Activated naive CD8-positive, alpha-beta T cell treated with anti-CD3 and anti-CD28 coated beads, Interleukin-2, amount 50 U/mL, for 24 hours (primary cell): Measurements from ENCODE around the gene PLA2G4A.

Source experiments
- ATAC-seq: fragments of 150-1000 bp; cut with Tn5 transposase; one replicate; pipeline ENCODE4 v1.10.0; 2021
- DNase-seq: peaks from one replicate; pipeline ENCODE4 v3.0.0; 2021
- H3K27ac Mint-ChIP-seq: one replicate; pipeline ENCODE4 v1.8.0; 2021; ENCODE audit warnings: mild to moderate bottlenecking, mixed read lengths
- H3K27me3 Mint-ChIP-seq: one replicate; pipeline ENCODE4 v1.8.0; 2021; ENCODE audit warnings: mixed read lengths
- H3K36me3 Mint-ChIP-seq: one replicate; pipeline ENCODE4 v1.8.0; 2021; ENCODE audit warnings: low read depth, mixed read lengths
- H3K4me1 Mint-ChIP-seq: one replicate; pipeline ENCODE4 v1.8.0; 2021; ENCODE audit warnings: mixed read lengths
- H3K4me3 Mint-ChIP-seq: one replicate; pipeline ENCODE4 v1.8.0; 2021; ENCODE audit warnings: mild to moderate bottlenecking, moderate library complexity, mixed read lengths
- H3K9me3 Mint-ChIP-seq: one replicate; pipeline ENCODE4 v1.8.0; 2021; ENCODE audit warnings: mixed read lengths

PLA2G4A gene

GRCh38 chr1:186978596-186979556, 150.1 kb downstream of the PLA2G4A start:
- no peak overlapping the region for H3K27ac Mint-ChIP-seq
- H3K36me3 Mint-ChIP-seq = no peaks in the 10 kb centered on the region
- H3K4me1 Mint-ChIP-seq = no peaks in the 10 kb centered on the region
- no peaks in the 10 kb centered on the region for H3K9me3 Mint-ChIP-seq
- no peak overlapping the region for H3K4me3 Mint-ChIP-seq
- no peak for ATAC-seq
- DNase-seq = no peak
- H3K27me3 Mint-ChIP-seq = no peaks in the 10 kb centered on the region

GRCh38 chr1:186980400-186980799, 151.7 kb downstream of the PLA2G4A start:
- H3K27ac Mint-ChIP-seq = no peak overlapping the region
- no peak for ATAC-seq
- H3K4me1 Mint-ChIP-seq = no peaks in the 10 kb centered on the region
- DNase-seq = no peak
- H3K9me3 Mint-ChIP-seq = no peaks in the 10 kb centered on the region
- no peak overlapping the region for H3K4me3 Mint-ChIP-seq
- no peaks in the 10 kb centered on the region for H3K36me3 Mint-ChIP-seq
- H3K27me3 Mint-ChIP-seq = no peaks in the 10 kb centered on the region

GRCh38 chr1:186982116-186982515, 153.4 kb downstream of the PLA2G4A start:
- DNase-seq (no peak), ATAC-seq (no peak)
- Mint-ChIP-seq H3K4me3 (no peak overlapping the region), H3K9me3 (no peaks in the 10 kb centered on the region), H3K36me3 (no peaks in the 10 kb centered on the region), H3K27me3 (no peaks in the 10 kb centered on the region), H3K4me1 (no peaks in the 10 kb centered on the region), H3K27ac (no peak overlapping the region)

- no peaks in the 10 kb centered on the region for H3K27me3 Mint-ChIP-seq
- no peak for ATAC-seq
- no peak overlapping the region for H3K4me3 Mint-ChIP-seq
- H3K27ac Mint-ChIP-seq = no peak overlapping the region
- DNase-seq = no peak
- H3K36me3 Mint-ChIP-seq = no peaks in the 10 kb centered on the region
- no peaks in the 10 kb centered on the region for H3K9me3 Mint-ChIP-seq
- no peaks in the 10 kb centered on the region for H3K4me1 Mint-ChIP-seq
Observed at GRCh38 chr1:186983327-186983726, 154.6 kb downstream of the PLA2G4A start.

GRCh38 chr1:186984959-186985358, 156.2 kb downstream of the PLA2G4A start:
- ATAC-seq = no peak
- no peak for DNase-seq
- Mint-ChIP-seq H3K27ac (no peak overlapping the region), H3K36me3 (no peaks in the 10 kb centered on the region), H3K4me3 (no peak overlapping the region), H3K4me1 (no peaks in the 10 kb centered on the region), H3K9me3 (no peaks in the 10 kb centered on the region), H3K27me3 (no peaks in the 10 kb centered on the region)

- Mint-ChIP-seq H3K27ac (no peak overlapping the region), H3K27me3 (no peaks in the 10 kb centered on the region), H3K9me3 (no peaks in the 10 kb centered on the region), H3K36me3 (no peaks in the 10 kb centered on the region), H3K4me3 (no peak overlapping the region), H3K4me1 (no peaks in the 10 kb centered on the region)
- DNase-seq (no peak), ATAC-seq (no peak)
Observed at GRCh38 chr1:186985889-186986491, 157.2 kb downstream of the PLA2G4A start.

GRCh38 chr1:186987065-186987464, 158.3 kb downstream of the PLA2G4A start:
- DNase-seq = no peak
- Mint-ChIP-seq H3K9me3 (no peaks in the 10 kb centered on the region), H3K4me3 (no peak overlapping the region), H3K4me1 (no peaks in the 10 kb centered on the region), H3K27ac (no peak overlapping the region), H3K36me3 (no peaks in the 10 kb centered on the region), H3K27me3 (no peaks in the 10 kb centered on the region)
- no peak for ATAC-seq

GRCh38 chr1:186987769-186988168, 159.0 kb downstream of the PLA2G4A start:
- Mint-ChIP-seq H3K4me3 (no peak overlapping the region), H3K4me1 (no peaks in the 10 kb centered on the region), H3K27ac (no peak overlapping the region), H3K36me3 (no peaks in the 10 kb centered on the region), H3K27me3 (no peaks in the 10 kb centered on the region), H3K9me3 (no peaks in the 10 kb centered on the region)
- DNase-seq (no peak), ATAC-seq (no peak)

GRCh38 chr1:186993996-186994395, 165.2 kb downstream of the PLA2G4A start:
- H3K36me3 Mint-ChIP-seq = no peaks in the 10 kb centered on the region
- H3K4me1 Mint-ChIP-seq = no peaks in the 10 kb centered on the region
- no peaks in the 10 kb centered on the region for H3K27me3 Mint-ChIP-seq
- no peaks in the 10 kb centered on the region for H3K9me3 Mint-ChIP-seq
- DNase-seq = no peak
- ATAC-seq = no peak
- no peak overlapping the region for H3K27ac Mint-ChIP-seq
- H3K4me3 Mint-ChIP-seq = no peak overlapping the region

- H3K4me1 Mint-ChIP-seq = no peaks in the 10 kb centered on the region
- no peaks in the 10 kb centered on the region for H3K36me3 Mint-ChIP-seq
- DNase-seq (no peak), ATAC-seq (no peak)
- H3K4me3 Mint-ChIP-seq = no peak overlapping the region
- no peak overlapping the region for H3K27ac Mint-ChIP-seq
- no peaks in the 10 kb centered on the region for H3K9me3 Mint-ChIP-seq
- no peaks in the 10 kb centered on the region for H3K27me3 Mint-ChIP-seq
Observed at GRCh38 chr1:186994897-186995296, 166.1 kb downstream of the PLA2G4A start.

GRCh38 chr1:186996816-186997215, 168.1 kb downstream of the PLA2G4A start:
- Mint-ChIP-seq H3K4me1 (no peaks in the 10 kb centered on the region), H3K4me3 (no peak overlapping the region), H3K27me3 (no peaks in the 10 kb centered on the region), H3K9me3 (no peaks in the 10 kb centered on the region), H3K36me3 (no peaks in the 10 kb centered on the region), H3K27ac (no peak overlapping the region)
- ATAC-seq = no peak
- no peak for DNase-seq

- H3K4me3 Mint-ChIP-seq = no peak overlapping the region
- DNase-seq (no peak), ATAC-seq (no peak)
- H3K27ac Mint-ChIP-seq = no peak overlapping the region
- H3K27me3 Mint-ChIP-seq = peaks cover 1% of the 10 kb centered on the region
- H3K9me3 Mint-ChIP-seq = no peaks in the 10 kb centered on the region
- H3K4me1 Mint-ChIP-seq = no peaks in the 10 kb centered on the region
- H3K36me3 Mint-ChIP-seq = no peaks in the 10 kb centered on the region
Observed at GRCh38 chr1:186997877-186998276, 169.1 kb downstream of the PLA2G4A start.

GRCh38 chr1:186999506-186999905, 170.8 kb downstream of the PLA2G4A start:
- no peaks in the 10 kb centered on the region for H3K36me3 Mint-ChIP-seq
- no peaks in the 10 kb centered on the region for H3K4me1 Mint-ChIP-seq
- H3K27ac Mint-ChIP-seq = no peak overlapping the region
- no peak for DNase-seq
- H3K9me3 Mint-ChIP-seq = no peaks in the 10 kb centered on the region
- H3K27me3 Mint-ChIP-seq = peaks cover 3% of the 10 kb centered on the region
- no peak overlapping the region for H3K4me3 Mint-ChIP-seq
- no peak for ATAC-seq

- DNase-seq (no peak), ATAC-seq (no peak)
- H3K36me3 Mint-ChIP-seq = no peaks in the 10 kb centered on the region
- H3K9me3 Mint-ChIP-seq = no peaks in the 10 kb centered on the region
- H3K27ac Mint-ChIP-seq = no peak overlapping the region
- H3K4me1 Mint-ChIP-seq = no peaks in the 10 kb centered on the region
- H3K4me3 Mint-ChIP-seq = no peak overlapping the region
- H3K27me3 Mint-ChIP-seq = peaks cover 3% of the 10 kb centered on the region
Observed at GRCh38 chr1:187001198-187001889, 172.6 kb downstream of the PLA2G4A start.

- Mint-ChIP-seq H3K9me3 (no peaks in the 10 kb centered on the region), H3K27ac (no peak overlapping the region), H3K27me3 (peaks cover 3% of the 10 kb centered on the region), H3K4me1 (no peaks in the 10 kb centered on the region), H3K36me3 (no peaks in the 10 kb centered on the region), H3K4me3 (no peak overlapping the region)
- ATAC-seq = no peak
- no peak for DNase-seq
Observed at GRCh38 chr1:187003353-187003752, 174.6 kb downstream of the PLA2G4A start.
